IMR-90 (cell line): Measurements from ENCODE around the gene TRPM1.

Experiments
- BHLHE40 ChIP-seq: fragments of 150-350 bp; IDR thresholded peaks from 2 replicates; pipeline ENCODE4 v1.6.1; 2016; ENCODE audit warnings: mild to moderate bottlenecking, low read depth, low read length
- POLR2A ChIP-seq: IDR thresholded peaks from 2 replicates; pipeline ENCODE4 v1.6.1; 2012; ENCODE audit warnings: mild to moderate bottlenecking, low read depth, low read length
- RAD21 ChIP-seq: IDR thresholded peaks from 2 replicates; pipeline ENCODE4 v1.6.1; 2012; ENCODE audit warnings: low read length, improper control_type of control experiment
- RCOR1 ChIP-seq: IDR thresholded peaks from 2 replicates; pipeline ENCODE4 v1.6.1; 2012; ENCODE audit warnings: mild to moderate bottlenecking, low read length, improper control_type of control experiment; ENCODE audit not compliant: insufficient replicate concordance
- RFX5 ChIP-seq: IDR thresholded peaks from 2 replicates; pipeline ENCODE4 v1.8.0; 2012; ENCODE audit warnings: low read depth, mild to moderate bottlenecking, low read length, moderate library complexity
- SMC3 ChIP-seq: fragments of 150-350 bp; IDR thresholded peaks from 2 replicates; pipeline ENCODE4 v1.6.1; 2016; ENCODE audit warnings: low read depth, mild to moderate bottlenecking, antibody characterized with exemption, low read length, moderate library complexity
- TF ChIP-seq, protein P1 (sequence below): conservative IDR thresholded peaks from 2 replicates; pipeline ENCODE4 v1.5.1; 2012; ENCODE audit warnings: mild to moderate bottlenecking, low read depth, low read length, improper control_type of control experiment
- TF ChIP-seq, protein P2 (sequence below): fragments of 150-350 bp; IDR thresholded peaks from 2 replicates; pipeline ENCODE4 v1.6.1; 2017; ENCODE audit warnings: mild to moderate bottlenecking, antibody characterized with exemption, low read length, low read depth

DNA sequence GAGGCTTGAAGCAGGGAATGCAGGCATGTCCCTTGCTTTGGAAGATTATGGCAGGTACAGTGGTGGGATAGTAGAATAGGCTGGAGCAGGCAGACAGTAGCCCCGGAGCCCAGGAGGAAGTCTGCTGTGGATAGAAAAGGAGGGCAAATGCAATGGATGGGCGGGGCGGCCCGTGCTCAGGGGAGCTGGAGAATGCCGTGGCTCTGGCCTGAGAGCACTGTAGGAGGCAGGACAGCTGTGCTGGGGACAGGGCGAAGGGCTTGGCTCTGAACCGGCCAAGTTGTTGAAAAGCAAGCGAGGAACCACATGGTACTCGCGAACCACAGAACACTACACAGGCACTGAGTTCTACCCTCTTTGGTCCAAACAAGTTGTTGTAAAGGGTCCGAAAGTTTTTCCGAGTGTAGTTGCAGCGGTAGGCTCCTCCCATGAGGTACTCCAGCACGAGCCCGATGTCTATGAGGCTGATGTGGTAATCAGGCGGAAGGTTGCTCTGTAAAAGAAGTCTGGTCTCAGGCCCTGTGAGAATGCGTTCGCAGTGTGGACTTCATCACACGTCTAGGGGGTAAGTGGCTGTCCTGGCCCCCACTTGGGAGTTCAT lies 54.7 kb downstream of the TRPM1 start:
- TF ChIP-seq, protein P1, sequence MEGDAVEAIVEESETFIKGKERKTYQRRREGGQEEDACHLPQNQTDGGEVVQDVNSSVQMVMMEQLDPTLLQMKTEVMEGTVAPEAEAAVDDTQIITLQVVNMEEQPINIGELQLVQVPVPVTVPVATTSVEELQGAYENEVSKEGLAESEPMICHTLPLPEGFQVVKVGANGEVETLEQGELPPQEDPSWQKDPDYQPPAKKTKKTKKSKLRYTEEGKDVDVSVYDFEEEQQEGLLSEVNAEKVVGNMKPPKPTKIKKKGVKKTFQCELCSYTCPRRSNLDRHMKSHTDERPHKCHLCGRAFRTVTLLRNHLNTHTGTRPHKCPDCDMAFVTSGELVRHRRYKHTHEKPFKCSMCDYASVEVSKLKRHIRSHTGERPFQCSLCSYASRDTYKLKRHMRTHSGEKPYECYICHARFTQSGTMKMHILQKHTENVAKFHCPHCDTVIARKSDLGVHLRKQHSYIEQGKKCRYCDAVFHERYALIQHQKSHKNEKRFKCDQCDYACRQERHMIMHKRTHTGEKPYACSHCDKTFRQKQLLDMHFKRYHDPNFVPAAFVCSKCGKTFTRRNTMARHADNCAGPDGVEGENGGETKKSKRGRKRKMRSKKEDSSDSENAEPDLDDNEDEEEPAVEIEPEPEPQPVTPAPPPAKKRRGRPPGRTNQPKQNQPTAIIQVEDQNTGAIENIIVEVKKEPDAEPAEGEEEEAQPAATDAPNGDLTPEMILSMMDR, result no peak
- TF ChIP-seq POLR2A, result no peak
- no peak for TF ChIP-seq RFX5
- TF ChIP-seq SMC3, result no peak
- no peak for TF ChIP-seq RCOR1
- TF ChIP-seq BHLHE40, result no peak
- TF ChIP-seq, protein P2, sequence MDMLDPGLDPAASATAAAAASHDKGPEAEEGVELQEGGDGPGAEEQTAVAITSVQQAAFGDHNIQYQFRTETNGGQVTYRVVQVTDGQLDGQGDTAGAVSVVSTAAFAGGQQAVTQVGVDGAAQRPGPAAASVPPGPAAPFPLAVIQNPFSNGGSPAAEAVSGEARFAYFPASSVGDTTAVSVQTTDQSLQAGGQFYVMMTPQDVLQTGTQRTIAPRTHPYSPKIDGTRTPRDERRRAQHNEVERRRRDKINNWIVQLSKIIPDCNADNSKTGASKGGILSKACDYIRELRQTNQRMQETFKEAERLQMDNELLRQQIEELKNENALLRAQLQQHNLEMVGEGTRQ, result no peak
- no peak for TF ChIP-seq RAD21
